HFF-Myc (cell line): ENCODE data around the gene AP1S3.

ENCODE experiments used
- DNase-seq: peaks from one replicate; pipeline ENCODE4 v3.0.0-alpha.2; 2011; ENCODE audit warnings: low read depth; ENCODE audit errors: extremely low read depth
- H3K4me3 ChIP-seq: replicated peaks from 2 replicates; pipeline ENCODE4 v1.5.1; 2011; ENCODE audit warnings: low read depth, mild to moderate bottlenecking, control low read depth, low read length
- TF ChIP-seq, protein P1 (sequence below): IDR thresholded peaks from 2 replicates; pipeline ENCODE4 v1.5.1; 2012; ENCODE audit warnings: mild to moderate bottlenecking, low read depth, low read length, control low read depth; ENCODE audit errors: missing control alignments

The AP1S3 gene

GRCh38 chr2:223735659-223736244, 101.6 kb downstream of the AP1S3 start:
- peak; percentile 60 for DNase-seq
- H3K4me3 ChIP-seq = no peak overlapping the region
- TF ChIP-seq, protein P1, sequence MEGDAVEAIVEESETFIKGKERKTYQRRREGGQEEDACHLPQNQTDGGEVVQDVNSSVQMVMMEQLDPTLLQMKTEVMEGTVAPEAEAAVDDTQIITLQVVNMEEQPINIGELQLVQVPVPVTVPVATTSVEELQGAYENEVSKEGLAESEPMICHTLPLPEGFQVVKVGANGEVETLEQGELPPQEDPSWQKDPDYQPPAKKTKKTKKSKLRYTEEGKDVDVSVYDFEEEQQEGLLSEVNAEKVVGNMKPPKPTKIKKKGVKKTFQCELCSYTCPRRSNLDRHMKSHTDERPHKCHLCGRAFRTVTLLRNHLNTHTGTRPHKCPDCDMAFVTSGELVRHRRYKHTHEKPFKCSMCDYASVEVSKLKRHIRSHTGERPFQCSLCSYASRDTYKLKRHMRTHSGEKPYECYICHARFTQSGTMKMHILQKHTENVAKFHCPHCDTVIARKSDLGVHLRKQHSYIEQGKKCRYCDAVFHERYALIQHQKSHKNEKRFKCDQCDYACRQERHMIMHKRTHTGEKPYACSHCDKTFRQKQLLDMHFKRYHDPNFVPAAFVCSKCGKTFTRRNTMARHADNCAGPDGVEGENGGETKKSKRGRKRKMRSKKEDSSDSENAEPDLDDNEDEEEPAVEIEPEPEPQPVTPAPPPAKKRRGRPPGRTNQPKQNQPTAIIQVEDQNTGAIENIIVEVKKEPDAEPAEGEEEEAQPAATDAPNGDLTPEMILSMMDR = no peak

DNA sequence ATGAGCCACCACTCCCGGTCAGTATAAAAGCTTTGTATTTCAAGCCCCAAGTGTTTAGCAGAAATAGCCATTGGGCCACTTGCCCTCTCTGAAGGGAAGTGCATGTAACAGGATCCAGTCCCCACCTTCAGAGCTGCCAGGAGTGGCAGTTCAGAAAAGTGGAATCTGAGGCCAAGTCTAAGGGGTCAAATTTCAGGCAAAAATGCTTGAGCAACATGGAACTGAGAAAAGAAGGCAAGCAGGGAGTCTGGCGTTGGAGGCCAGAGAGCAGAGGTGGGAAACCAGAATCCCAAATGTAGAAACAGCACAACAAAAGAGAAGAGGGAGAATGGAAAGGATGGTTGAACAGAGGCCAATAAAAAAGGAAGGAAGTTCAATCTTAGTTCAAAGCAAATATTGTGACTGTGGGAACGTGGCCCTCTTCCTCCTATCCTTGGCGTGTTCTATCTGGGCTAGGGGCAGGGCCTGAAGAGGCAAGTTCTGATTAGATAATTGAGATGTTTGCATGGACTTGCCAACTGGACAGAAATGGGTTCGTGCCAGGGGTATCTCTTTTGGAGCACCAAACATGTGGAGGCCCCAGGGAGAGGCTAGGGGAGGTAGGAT, 102.2 kb downstream of the AP1S3 start:
- TF ChIP-seq, protein P1 = no peak
- no peak for DNase-seq
- H3K4me3 ChIP-seq = no peak overlapping the region

GRCh38 chr2:223734346-223734745, 103.0 kb downstream of the AP1S3 start:
- no peak for DNase-seq

GRCh38 chr2:223732346-223732745, 105.0 kb downstream of the AP1S3 start:
- DNase-seq = no peak
- TF ChIP-seq, protein P1 = no peak
- no peak overlapping the region for H3K4me3 ChIP-seq

More at GRCh38 chr2:223734346-223734745, 103.0 kb downstream of the AP1S3 start:
- no peak overlapping the region for H3K4me3 ChIP-seq
- TF ChIP-seq, protein P1 = no peak

DNA sequence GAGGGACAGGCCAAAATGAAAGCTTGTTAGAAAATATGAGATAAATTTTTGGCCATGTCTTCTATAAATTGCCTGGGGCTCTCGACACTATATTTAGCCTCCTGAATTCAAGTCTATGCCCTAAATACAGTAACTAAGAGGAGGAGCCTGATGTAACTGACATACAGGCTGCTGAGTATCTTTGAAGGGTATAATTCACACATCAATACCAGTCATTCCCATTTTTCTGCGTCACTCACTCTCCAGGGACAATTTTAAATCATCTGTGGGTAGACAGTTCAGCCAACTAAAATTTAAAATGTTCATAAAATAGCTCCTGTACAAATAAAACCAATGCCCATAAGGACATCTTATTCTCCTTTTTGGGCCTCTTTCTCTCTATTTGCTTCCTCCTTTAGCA, 105.9 kb downstream of the AP1S3 start:
- no peak for DNase-seq
- no peak overlapping the region for H3K4me3 ChIP-seq
- TF ChIP-seq, protein P1 = no peak

DNA sequence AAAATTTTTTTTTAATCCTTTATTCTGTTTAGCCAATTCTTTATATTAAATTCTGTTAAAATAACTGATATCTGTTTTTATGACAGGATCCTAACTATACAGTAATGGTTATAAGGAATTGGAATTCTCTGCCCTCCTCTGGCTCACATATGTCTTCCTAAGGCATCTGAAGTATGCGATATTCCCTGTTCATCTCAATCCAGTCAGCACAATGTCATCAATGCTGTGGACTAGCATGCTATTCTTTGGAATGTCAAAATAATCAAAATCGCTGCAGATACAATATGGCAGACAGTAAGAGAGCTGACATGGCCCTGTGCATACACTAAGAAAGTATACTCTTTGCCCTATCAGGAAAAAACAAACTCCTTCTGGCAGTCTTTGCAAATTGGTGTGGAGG, 107.6 kb downstream of the AP1S3 start:
- no peak for DNase-seq
- TF ChIP-seq, protein P1 = no peak
- H3K4me3 ChIP-seq = no peak overlapping the region
